Measurements from ENCODE around the gene C1S. TPM values are rescaled to one million over a fixed set of nuclear protein-coding genes. Genes with fewer than 3 reads are reported as not detected.
"Not testable (repeated sequence)": the region's sequence is repeated elsewhere in the genome, so short reads cannot be mapped to it uniquely, and the experiment has no call there.

Gene C1S
- 100 to 1,000 TPM; 168 to 404 (median 234) TPM for total RNA-seq
- 100 to 1,000 TPM in 1 of 3 donors, 10 to 100 TPM in 2; 61.6 to 161 (median 98.4) TPM for polyA plus RNA-seq
- long read RNA-seq, donor 1, transcript C1S-201 (12 exons, 2,972 nt): major isoform, 5 of 49 reads
- long read RNA-seq, donor 1, partial matches to known transcripts: 40 of 49 reads
- long read RNA-seq, donor 1, other reads (novel, unspliced or antisense): 0 of 49 reads
- long read RNA-seq, donor 2, transcript C1S-201 (12 exons, 2,972 nt): major isoform, 11 of 77 reads
- long read RNA-seq, donor 2, partial matches to known transcripts: 63 of 77 reads
- long read RNA-seq, donor 2, other reads (novel, unspliced or antisense): 0 of 77 reads
- long read RNA-seq, donor 3, transcript C1S-201 (12 exons, 2,972 nt): major isoform, 5 of 12 reads
- long read RNA-seq, donor 3, partial matches to known transcripts: 6 of 12 reads
- long read RNA-seq, donor 3, other reads (novel, unspliced or antisense): 0 of 12 reads
- long read RNA-seq, donor 4, partial matches to known transcripts: 0 of 2 reads
- long read RNA-seq, donor 4, other reads (novel, unspliced or antisense): 0 of 2 reads
- long read RNA-seq, donor 5, transcript C1S-201 (12 exons, 2,972 nt): major isoform, 11 of 58 reads
- long read RNA-seq, donor 5, partial matches to known transcripts: 43 of 58 reads
- long read RNA-seq, donor 5, other reads (novel, unspliced or antisense): 0 of 58 reads
- long read RNA-seq, donor 6, transcript C1S-202 (12 exons, 2,635 nt): minor isoform, 7 of 42 reads
- long read RNA-seq, donor 6, transcript C1S-201 (12 exons, 2,972 nt): major isoform, 10 of 42 reads
- long read RNA-seq, donor 6, partial matches to known transcripts: 23 of 42 reads
- long read RNA-seq, donor 6, other reads (novel, unspliced or antisense): 0 of 42 reads
- long read RNA-seq, donor 7, transcript C1S-201 (12 exons, 2,972 nt): major isoform, 23 of 101 reads
- long read RNA-seq, donor 7, partial matches to known transcripts: 62 of 101 reads
- long read RNA-seq, donor 7, other reads (novel, unspliced or antisense): 11 of 101 reads
- long read RNA-seq, donor 8, transcript C1S-201 (12 exons, 2,972 nt): major isoform, 6 of 13 reads
- long read RNA-seq, donor 8, partial matches to known transcripts: 7 of 13 reads
- long read RNA-seq, donor 8, other reads (novel, unspliced or antisense): 0 of 13 reads
- long read RNA-seq, donor 9, transcript C1S-201 (12 exons, 2,972 nt): major isoform, 7 of 10 reads
- long read RNA-seq, donor 9, partial matches to known transcripts: 0 of 10 reads
- long read RNA-seq, donor 9, other reads (novel, unspliced or antisense): 0 of 10 reads
- long read RNA-seq, donor 10, partial matches to known transcripts: 21 of 27 reads
- long read RNA-seq, donor 10, other reads (novel, unspliced or antisense): 0 of 27 reads

- H3K27me3 ChIP-seq: no peaks in the 10 kb centered on the region
- H3K4me1 ChIP-seq: peaks cover 0 to 64% (median 15%) of the 10 kb centered on the region in 4 donors
- 37 to 46% (median 40%) methylated on average over 10 of the region's 10 CpGs for WGBS, 5 donors
- peak in 1 of 4 donors; percentile 11 for TF ChIP-seq POLR2A (IDR thresholded peaks at IDR 0.05)
- TF ChIP-seq POLR2AphosphoS5 (IDR thresholded peaks at IDR 0.05): peak; percentile 63 to 91 (median 84)
- TF ChIP-seq, protein P1, sequence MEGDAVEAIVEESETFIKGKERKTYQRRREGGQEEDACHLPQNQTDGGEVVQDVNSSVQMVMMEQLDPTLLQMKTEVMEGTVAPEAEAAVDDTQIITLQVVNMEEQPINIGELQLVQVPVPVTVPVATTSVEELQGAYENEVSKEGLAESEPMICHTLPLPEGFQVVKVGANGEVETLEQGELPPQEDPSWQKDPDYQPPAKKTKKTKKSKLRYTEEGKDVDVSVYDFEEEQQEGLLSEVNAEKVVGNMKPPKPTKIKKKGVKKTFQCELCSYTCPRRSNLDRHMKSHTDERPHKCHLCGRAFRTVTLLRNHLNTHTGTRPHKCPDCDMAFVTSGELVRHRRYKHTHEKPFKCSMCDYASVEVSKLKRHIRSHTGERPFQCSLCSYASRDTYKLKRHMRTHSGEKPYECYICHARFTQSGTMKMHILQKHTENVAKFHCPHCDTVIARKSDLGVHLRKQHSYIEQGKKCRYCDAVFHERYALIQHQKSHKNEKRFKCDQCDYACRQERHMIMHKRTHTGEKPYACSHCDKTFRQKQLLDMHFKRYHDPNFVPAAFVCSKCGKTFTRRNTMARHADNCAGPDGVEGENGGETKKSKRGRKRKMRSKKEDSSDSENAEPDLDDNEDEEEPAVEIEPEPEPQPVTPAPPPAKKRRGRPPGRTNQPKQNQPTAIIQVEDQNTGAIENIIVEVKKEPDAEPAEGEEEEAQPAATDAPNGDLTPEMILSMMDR (IDR thresholded peaks at IDR 0.05): peak in 5 of 7 experiments; percentile 55 to 81 (median 71)
- TF ChIP-seq EP300 (IDR thresholded peaks at IDR 0.05): peak; percentile 87
- no peaks in the 10 kb centered on the region for H3K9me3 ChIP-seq
- H3K36me3 ChIP-seq: peaks cover 0 to 22% (median 8%) of the 10 kb centered on the region in 4 donors
- intact Hi-C loops (cut with DNase I; ENCODE audit: low total_unique reads): no loop called here
- peak within 1 kb of the TSS; percentile 74 to 84 (median 82) for H3K27ac ChIP-seq
- DNase-seq: peak; percentile 39 to 94
- peak within 1 kb of the TSS; percentile 40 to 46 (median 44) for H3K4me3 ChIP-seq
Measured at GRCh38 chr12:7060353-7060954, at the start of gene C1S. TSS of gene C1S (plus strand) at chr12:7060718. CDS start at chr12:7061913, 1,195 bp downstream.

DNA sequence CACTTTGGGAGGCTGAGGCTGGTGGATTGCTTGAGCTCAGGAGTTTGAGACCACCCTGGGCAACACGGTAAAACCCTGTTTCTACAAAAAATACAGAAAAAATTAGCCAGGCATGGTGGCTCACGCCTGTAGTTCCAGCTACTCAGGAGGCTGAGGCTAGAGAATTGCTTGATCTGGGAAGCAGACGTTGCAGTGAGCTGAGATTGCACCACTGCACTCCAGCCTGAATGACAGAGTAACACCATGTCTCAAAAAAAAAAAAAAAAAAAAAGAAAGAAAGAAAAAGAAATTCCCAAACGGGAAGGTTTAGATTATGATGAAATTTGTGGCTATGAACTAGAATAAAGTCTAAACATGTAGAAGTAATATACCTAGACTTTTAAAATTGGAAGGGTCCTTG is 49.1 kb upstream of the C1S start:
- 76 to 82% (median 80%) methylated on average over 4 of the region's 4 CpGs for whole genome bisulfite sequencing, 5 donors
- peaks cover 10 to 52% (median 39%) of the 10 kb centered on the region in 4 donors for H3K36me3 ChIP-seq
- not testable (repeated sequence) for DNase-seq, H3K9me3 ChIP-seq, H3K27me3 ChIP-seq, H3K4me3 ChIP-seq, H3K27ac ChIP-seq
- intact Hi-C loops (cut with DNase I; ENCODE audit: low total_unique reads): loop anchor here (5.0 kb wide), 1 partner anchor 34 kb away; no protein-coding TSS in a partner anchor
- peaks cover 0 to 91% (median 46%) of the 10 kb centered on the region in 4 donors for H3K4me1 ChIP-seq

GRCh38 chr12:7012024-7012607 is 48.4 kb upstream of the C1S start:
- H3K9me3 ChIP-seq: no peaks in the 10 kb centered on the region
- H3K4me3 ChIP-seq: no peak overlapping the region
- intact Hi-C loops (cut with DNase I; ENCODE audit: low total_unique reads): loop anchor here (5.0 kb wide), 1 partner anchor 35 kb away; no protein-coding TSS in a partner anchor
- 44 to 73% (median 66%) methylated on average over 4 of the region's 4 CpGs for WGBS, 5 donors
- H3K36me3 ChIP-seq: peaks cover 10 to 50% (median 36%) of the 10 kb centered on the region in 4 donors
- peaks cover 1 to 91% (median 50%) of the 10 kb centered on the region in 4 donors for H3K4me1 ChIP-seq
- TF ChIP-seq POLR2AphosphoS5 (IDR thresholded peaks at IDR 0.05) (no peak), EP300 (IDR thresholded peaks at IDR 0.05) (no peak), POLR2A (IDR thresholded peaks at IDR 0.05) (no peak)
- TF ChIP-seq, protein P1 (IDR thresholded peaks at IDR 0.05): no peak
- no peak overlapping the region for H3K27ac ChIP-seq
- no peaks in the 10 kb centered on the region for H3K27me3 ChIP-seq
- no peak for DNase-seq

DNA sequence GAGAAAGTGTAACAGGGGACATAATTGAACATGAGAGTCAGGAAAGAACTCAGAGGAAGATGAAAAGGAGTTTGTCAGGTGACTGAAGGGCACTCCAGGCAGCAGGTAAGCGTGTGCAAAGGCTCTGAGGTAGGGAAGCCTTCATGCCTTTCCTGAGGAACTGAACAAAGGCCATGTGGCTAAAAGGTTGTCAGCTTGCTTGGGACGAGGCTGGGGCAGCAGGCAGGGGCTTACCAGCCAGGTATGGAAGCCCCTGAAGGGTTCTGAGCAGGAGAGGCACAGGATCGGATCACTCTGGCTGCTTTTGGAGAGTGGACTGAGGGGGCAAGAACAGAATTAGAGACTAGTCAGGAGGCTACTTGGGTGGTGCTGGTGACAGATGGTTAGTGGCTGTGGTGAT is 47.4 kb upstream of the C1S start:
- no peaks in the 10 kb centered on the region for H3K9me3 ChIP-seq
- no peak for DNase-seq
- H3K27ac ChIP-seq: no peak overlapping the region
- no peaks in the 10 kb centered on the region for H3K27me3 ChIP-seq
- intact Hi-C loops (cut with DNase I; ENCODE audit: low total_unique reads): loop anchor here (5.0 kb wide), 1 partner anchor 36 kb away; no protein-coding TSS in a partner anchor
- no peak for TF ChIP-seq POLR2AphosphoS5 (IDR thresholded peaks at IDR 0.05)
- TF ChIP-seq EP300 (IDR thresholded peaks at IDR 0.05): no peak
- TF ChIP-seq POLR2A (IDR thresholded peaks at IDR 0.05): no peak
- TF ChIP-seq, protein P1 (IDR thresholded peaks at IDR 0.05): no peak
- WGBS, 5 donors: 82 to 91% (median 87%) methylated on average over 3 of the region's 3 CpGs
- no peak overlapping the region for H3K4me3 ChIP-seq
- peaks cover 7 to 90% (median 58%) of the 10 kb centered on the region in 4 donors for H3K4me1 ChIP-seq
- peaks cover 10 to 45% (median 36%) of the 10 kb centered on the region in 4 donors for H3K36me3 ChIP-seq

Measured in stomach (tissue), 19 donors.